ENCODE data around the gene LAMA1. TPM values are rescaled to one million over a fixed set of nuclear protein-coding genes. Genes with fewer than 3 reads are reported as not detected.

LAMA1 gene
- total and polyA plus RNA-seq, 2 of the 4 experiments (the other 2 are of a cell fraction): 10.9 to 15.5 TPM

GRCh38 chr18:7116792-7117389, 706 bp downstream of the LAMA1 start:
- Histone ChIP-seq H3K18ac (ENCODE audit: low read depth, low read length) (no peak overlapping the region), H3K23ac (ENCODE audit: low read depth, low read length) (no peak overlapping the region), H3K9me1 (ENCODE audit: insufficient read depth, low read length) (no peaks in the 10 kb centered on the region), H3K36me3 (ENCODE audit: control insufficient read depth, insufficient read depth, low read length) (no peaks in the 10 kb centered on the region), H3K56ac (ENCODE audit: extremely low read depth, insufficient read depth, low read length) (no peak overlapping the region), H4K5ac (ENCODE audit: low read depth, low read length) (no peak overlapping the region), H2BK15ac (ENCODE audit: low read depth, low read length) (no peak overlapping the region), H3K14ac (replicated peaks; ENCODE audit: low read depth, low read length) (no peak overlapping the region), H3K79me1 (ENCODE audit: low read depth in 1 of 2, low read length in 2 of 2) (no peaks in the 10 kb centered on the region; a peak in 2 of 4 replicates), H3K27ac (ENCODE audit: insufficient read depth, low read length) (no peak overlapping the region; the same call in 1 of the 2 replicates), H4K20me1 (ENCODE audit: insufficient read depth, low read length) (no peaks in the 10 kb centered on the region), H3K27me3 (ENCODE audit: control insufficient read depth, insufficient read depth, low read length) (peaks cover 3% of the 10 kb centered on the region; the same call in 1 of the 2 replicates), H2AFZ (replicated peaks; ENCODE audit: low read length, poor library complexity) (peak overlapping the region; percentile 91), H4K91ac (ENCODE audit: insufficient read depth, low read depth, low read length) (no peak overlapping the region), H2AK9ac (replicated peaks; ENCODE audit: low read depth, low read length, poor library complexity) (no peak overlapping the region), H2BK5ac (ENCODE audit: low read depth, low read length, poor library complexity, severe bottlenecking) (no peak overlapping the region), H3K4me1 (ENCODE audit: control insufficient read depth, insufficient read depth, low read length) (0 out of 2 replicates have a peak, but pooled peaks cover 2% of the 10 kb centered on the region), H4K8ac (ENCODE audit: low read depth in 2 of 2, low read length in 2 of 2) (no peak overlapping the region), H3K4me2 (ENCODE audit: low read depth, low read length) (peak overlapping the region; percentile 94), H3K9ac (ENCODE audit: low read depth, low read length) (peak overlapping the region; percentile 53), H3K4ac (ENCODE audit: low read depth, low read length) (no peak overlapping the region), H2BK20ac (ENCODE audit: low read depth, low read length) (no peak overlapping the region), H3K4me3 (ENCODE audit: insufficient read depth, low read depth, low read length) (peak overlapping the region; percentile 65), H3K9me3 (ENCODE audit: control insufficient read depth, insufficient read depth, low read length) (no peaks in the 10 kb centered on the region), H2AK5ac (ENCODE audit: low read depth, low read length) (no peak overlapping the region), H2BK120ac (ENCODE audit: low read depth, low read length) (no peak overlapping the region)
- ChIA-PET CTCF (interaction anchor here (0.6 kb wide), 1 partner anchor 14 kb away, joined by 3 read pairs; no protein-coding TSS in a partner anchor), POLR2A (ENCODE audit: unreplicated experiment) (no interaction called here)
- dilution Hi-C loops (cut with HindIII; ENCODE audit: low sequenced_read_pairs, unreplicated experiment): no loop called here
- ATAC-seq (ENCODE audit: low read depth): peak; percentile 41
- TF ChIP-seq FOS (IDR thresholded peaks at IDR 0.05; ENCODE audit: low read depth, low read length): no peak
- TF ChIP-seq RFX5 (IDR thresholded peaks at IDR 0.05; ENCODE audit: low read depth, low read length): no peak
- TF ChIP-seq SMC3 (IDR thresholded peaks at IDR 0.05; ENCODE audit: low read depth, low read length): no peak
- TF ChIP-seq POLR2A (IDR thresholded peaks at IDR 0.05; ENCODE audit: low read depth, low read length): no peak
- no peak for TF ChIP-seq CEBPB (IDR thresholded peaks at IDR 0.05; ENCODE audit: low read depth, low read length)
- TF ChIP-seq USF2 (IDR thresholded peaks at IDR 0.05; ENCODE audit: low read depth, low read length): no peak
- no peak for TF ChIP-seq RCOR1 (IDR thresholded peaks at IDR 0.05; ENCODE audit: insufficient replicate concordance, low read length)
- no peak for TF ChIP-seq BHLHE40 (IDR thresholded peaks at IDR 0.05; ENCODE audit: low read depth, low read length)
- no peak for TF ChIP-seq MAZ (IDR thresholded peaks at IDR 0.05; ENCODE audit: borderline replicate concordance, low read depth, low read length)
- no peak for TF ChIP-seq MXI1 (IDR thresholded peaks at IDR 0.05; ENCODE audit: borderline replicate concordance, low read depth, low read length)
- TF ChIP-seq CHD1 (IDR thresholded peaks at IDR 0.05; ENCODE audit: low read depth, low read length): no peak
- no peak for TF ChIP-seq NFE2L2 (IDR thresholded peaks at IDR 0.05; ENCODE audit: low read depth, low read length)
- BruUV-seq (replicated peaks): no TSS peak
- 2% methylated on average over 26 of the region's 61 CpGs; no CpG with 5 or more reads in 1 of the 2 experiments for WGBS, 2 experiments (ENCODE audit: extremely low coverage in 2 of 2, insufficient read length in 1 of 2)
- no peak for DNase-seq
- intact Hi-C loops (cut with micrococcal nuclease): loop anchor here (1.0 to 2.0 kb wide), 2 partner anchors 60 to 79 kb away; no protein-coding TSS in a partner anchor
- in situ Hi-C loops (cut with MboI; ENCODE audit: low sequenced_read_pairs): no loop called here
